Activated CD4-positive, alpha-beta T cell treated with anti-CD3 and anti-CD28 coated beads, Interleukin-2, amount 10 ng/mL, durations not matched to agents 24 days and 14 days (primary cell): Measurements from ENCODE around the gene SLC35F5. TPM values are rescaled to one million over a fixed set of nuclear protein-coding genes. Genes with fewer than 3 reads are reported as not detected.
"Not testable (repeated sequence)": the region's sequence is repeated elsewhere in the genome, so short reads cannot be mapped to it uniquely, and the experiment has no call there.

Experiments
- DNase-seq: peaks from one replicate; pipeline ENCODE4 v3.0.0; 2022
- H3K27ac Mint-ChIP-seq: one replicate; pipeline ENCODE4 v1.8.0; 2022; ENCODE audit warnings: mild to moderate bottlenecking, mixed read lengths
- H3K27me3 Mint-ChIP-seq: one replicate; pipeline ENCODE4 v1.8.0; 2022; ENCODE audit warnings: mixed read lengths
- H3K36me3 Mint-ChIP-seq: one replicate; pipeline ENCODE4 v1.8.0; 2022; ENCODE audit warnings: low read depth, mild to moderate bottlenecking, mixed read lengths
- H3K4me1 Mint-ChIP-seq: one replicate; pipeline ENCODE4 v1.8.0; 2021; ENCODE audit warnings: mixed read lengths
- H3K4me3 Mint-ChIP-seq: one replicate; pipeline ENCODE4 v1.8.0; 2022; ENCODE audit warnings: mild to moderate bottlenecking, moderate library complexity, mixed read lengths
- H3K9me3 Mint-ChIP-seq: one replicate; pipeline ENCODE4 v1.8.0; 2021; ENCODE audit warnings: mixed read lengths
- intact Hi-C: fragments of 100-400 bp; cut with micrococcal nuclease; formaldehyde crosslinking; loops from one replicate; pipeline ENCODE4 v1.15.1; 2023
- total RNA-seq: library from RNA; stranded (reverse); gene quantifications from 2 replicates; pipeline ENCODE4 v1.2.3, GENCODE V29; 2022

The SLC35F5 gene
- total RNA-seq, 1 donor from 2014 or later: 24.1 TPM

GRCh38 chr2:113664761-113665533 is 91.5 kb downstream of the SLC35F5 start:
- H3K27me3 Mint-ChIP-seq, DNase-seq, H3K36me3 Mint-ChIP-seq, H3K27ac Mint-ChIP-seq, intact Hi-C loops, H3K9me3 Mint-ChIP-seq, H3K4me1 Mint-ChIP-seq, H3K4me3 Mint-ChIP-seq: not testable (repeated sequence)

- H3K9me3 Mint-ChIP-seq, H3K27ac Mint-ChIP-seq, DNase-seq, intact Hi-C loops, H3K36me3 Mint-ChIP-seq, H3K4me1 Mint-ChIP-seq, H3K4me3 Mint-ChIP-seq: not testable (repeated sequence)
- peaks cover 17% of the 10 kb centered on the region for H3K27me3 Mint-ChIP-seq
Observed at GRCh38 chr2:113663285-113664060, 93.0 kb downstream of the SLC35F5 start.

Other genes with a start within 250 kb of the SLC35F5 start
- gene RABL2A, start 129.4 kb downstream of the SLC35F5 start, total RNA-seq: 21.6 and 23.5 TPM in 2 replicates
- gene ACTR3, start 133.4 kb upstream of the SLC35F5 start, total RNA-seq: 452 and 460 TPM in 2 replicates